H9 (cell line): ENCODE measurements around the gene TPPP. TPM values are rescaled to one million over a fixed set of nuclear protein-coding genes. Genes with fewer than 3 reads are reported as not detected.
A peak's percentile ranks its signal among the peaks of the same experiment; 100 is the strongest.
"Not testable (repeated sequence)": the region's sequence is repeated elsewhere in the genome, so short reads cannot be mapped to it uniquely, and the experiment has no call there.

Experiments used
- DNase-seq: peaks from one replicate; pipeline ENCODE4 v3.0.0-alpha.2; 2017
- H2AFZ ChIP-seq: one replicate; pipeline ENCODE4 v1.6.1; 2013; ENCODE audit warnings: mild to moderate bottlenecking, low read length, control low read depth, moderate library complexity
- H2AK5ac ChIP-seq: 2 replicates; pipeline ENCODE4 v1.6.1; 2013; ENCODE audit warnings: low read length, control low read depth, mixed read lengths; ENCODE audit not compliant: insufficient read length
- H2BK120ac ChIP-seq: one replicate; pipeline ENCODE4 v1.6.1; 2013; ENCODE audit warnings: low read depth, mild to moderate bottlenecking, low read length, control low read depth, inconsistent platforms; ENCODE audit not compliant: poor library complexity, severe bottlenecking
- H2BK12ac ChIP-seq: 2 replicates; pipeline ENCODE4 v1.6.1; 2013; ENCODE audit warnings: low read length, control low read depth, mixed read lengths, low read depth; ENCODE audit not compliant: insufficient read length
- H2BK15ac ChIP-seq: 2 replicates; pipeline ENCODE4 v1.6.1; 2013; ENCODE audit warnings: low read depth, low read length, control low read depth
- H2BK20ac ChIP-seq: one replicate; pipeline ENCODE4 v1.6.1; 2013; ENCODE audit warnings: low read depth, mild to moderate bottlenecking, low read length, control low read depth, inconsistent platforms; ENCODE audit not compliant: poor library complexity, severe bottlenecking
- H2BK5ac ChIP-seq: 2 replicates; pipeline ENCODE4 v1.6.1; 2013; ENCODE audit warnings: low read length, control low read depth, mixed read lengths; ENCODE audit not compliant: insufficient read length
- H3K14ac ChIP-seq: 2 replicates; pipeline ENCODE4 v1.6.1; 2013; ENCODE audit warnings: low read length, control low read depth; ENCODE audit not compliant: insufficient read depth
- H3K18ac ChIP-seq: 2 replicates; pipeline ENCODE4 v1.6.1; 2013; ENCODE audit warnings: low read depth, mild to moderate bottlenecking, mixed read lengths, low read length, control low read depth; ENCODE audit not compliant: insufficient read length
- H3K23ac ChIP-seq: 2 replicates; pipeline ENCODE4 v1.6.1; 2013; ENCODE audit warnings: low read length, control low read depth, mixed read lengths, low read depth; ENCODE audit not compliant: insufficient read length
- H3K23me2 ChIP-seq: 2 replicates; pipeline ENCODE4 v1.6.1; 2013; ENCODE audit warnings: low read depth, mild to moderate bottlenecking, mixed read lengths, low read length, control low read depth; ENCODE audit not compliant: insufficient read length, poor library complexity, severe bottlenecking
- H3K27ac ChIP-seq: 2 replicates; pipeline ENCODE4 v1.5.1; 2013; ENCODE audit warnings: low read length, control low read depth, mixed read lengths, low read depth; ENCODE audit not compliant: insufficient read length
- H3K27me3 ChIP-seq: 2 replicates; pipeline ENCODE4 v1.6.1; 2013; ENCODE audit warnings: low read length, control low read depth, inconsistent platforms; ENCODE audit not compliant: insufficient read depth
- H3K4ac ChIP-seq: 2 replicates; pipeline ENCODE4 v1.6.1; 2013; ENCODE audit warnings: low read depth, mild to moderate bottlenecking, control low read depth, inconsistent platforms, low read length, moderate library complexity
- H3K4me1 ChIP-seq: 2 replicates; pipeline ENCODE4 v1.6.1; 2013; ENCODE audit warnings: low read length, control low read depth, inconsistent platforms; ENCODE audit not compliant: insufficient read depth
- H3K4me2 ChIP-seq: 2 replicates; pipeline ENCODE4 v1.6.1; 2013; ENCODE audit warnings: low read length, control low read depth, mixed read lengths; ENCODE audit not compliant: insufficient read length, insufficient read depth
- H3K56ac ChIP-seq: 2 replicates; pipeline ENCODE4 v1.6.1; 2013; ENCODE audit warnings: low read depth, mild to moderate bottlenecking, mixed read lengths, low read length, control low read depth; ENCODE audit not compliant: insufficient read length
- H3K79me1 ChIP-seq: 2 replicates; pipeline ENCODE4 v1.6.1; 2013; ENCODE audit warnings: low read depth, mild to moderate bottlenecking, moderate library complexity, low read length, control low read depth, inconsistent platforms; ENCODE audit not compliant: insufficient read depth, poor library complexity, severe bottlenecking
- H3K79me2 ChIP-seq: 2 replicates; pipeline ENCODE4 v1.6.1; 2013; ENCODE audit warnings: low read length, control low read depth, inconsistent platforms; ENCODE audit not compliant: insufficient read depth
- H3K9ac ChIP-seq: 2 replicates; pipeline ENCODE4 v1.6.1; 2013; ENCODE audit warnings: low read length, control low read depth, mixed read lengths; ENCODE audit not compliant: insufficient read length; ENCODE audit errors: extremely low read depth
- H3K9me3 ChIP-seq: one replicate; pipeline ENCODE4 v1.6.1; 2013; ENCODE audit warnings: low read depth, low read length, inconsistent platforms; ENCODE audit not compliant: control insufficient read depth
- H3T11ph ChIP-seq: one replicate; pipeline ENCODE4 v1.6.1; 2013; ENCODE audit warnings: mild to moderate bottlenecking, low read length, control low read depth, inconsistent platforms
- H4K20me1 ChIP-seq: one replicate; pipeline ENCODE4 v1.6.1; 2013; ENCODE audit not compliant: control insufficient read depth, insufficient read length, insufficient read depth
- H4K5ac ChIP-seq: 2 replicates; pipeline ENCODE4 v1.6.1; 2013; ENCODE audit warnings: low read depth, mild to moderate bottlenecking, mixed read lengths, low read length, control low read depth; ENCODE audit not compliant: insufficient read length
- H4K8ac ChIP-seq: replicated peaks from 2 replicates; pipeline ENCODE4 v1.6.1; 2013; ENCODE audit warnings: low read length, control low read depth, mixed read lengths, low read depth; ENCODE audit not compliant: insufficient read length
- H4K91ac ChIP-seq: 2 replicates; pipeline ENCODE4 v1.6.1; 2013; ENCODE audit warnings: low read depth, mild to moderate bottlenecking, moderate library complexity, mixed read lengths, low read length, control low read depth; ENCODE audit not compliant: insufficient read length
- H3K27ac Mint-ChIP-seq, 3 experiments: 2 replicates in 2 of 3; 3 replicates in 1 of 3; pipeline ENCODE4 v1.8.0; 2020 to 2021; ENCODE audit warnings: mixed read lengths in 3 of 3, mild to moderate bottlenecking in 1 of 3, moderate library complexity in 1 of 3
- H3K27me3 Mint-ChIP-seq: 2 replicates; pipeline ENCODE4 v1.8.0; 2021; ENCODE audit warnings: low read depth, mild to moderate bottlenecking, moderate library complexity, mixed read lengths
- H3K36me3 Mint-ChIP-seq, 3 experiments: 2 replicates in 2 of 3; 3 replicates in 1 of 3; pipeline ENCODE4 v1.8.0; 2020 to 2021; ENCODE audit warnings: low read depth in 3 of 3, mixed read lengths in 3 of 3; ENCODE audit not compliant: insufficient read depth in 1 of 3
- H3K4me1 Mint-ChIP-seq, 2 experiments: 2 replicates each; pipeline ENCODE4 v1.8.0; 2020; ENCODE audit warnings: mixed read lengths in 2 of 2
- H3K4me3 Mint-ChIP-seq, 2 experiments: 2 replicates in 1 of 2; 3 replicates in 1 of 2; pipeline ENCODE4 v1.8.0; 2020 to 2021; ENCODE audit warnings: mild to moderate bottlenecking in 2 of 2, mixed read lengths in 2 of 2, moderate library complexity in 1 of 2
- H3K9me3 Mint-ChIP-seq, 2 experiments: 2 replicates in 1 of 2; 3 replicates in 1 of 2; pipeline ENCODE4 v1.8.0; 2020; ENCODE audit warnings: mild to moderate bottlenecking in 2 of 2, mixed read lengths in 2 of 2, moderate library complexity in 1 of 2
- WGBS: extraction: QIAGEN DNeasy Blood & Tissue Kit; methylation state at CpG from one replicate; pipeline ENCODE4 v1.1.7; 2013; ENCODE audit warnings: missing lambda C conversion rate, low lambda C conversion rate, mixed read lengths; ENCODE audit not compliant: insufficient read length; ENCODE audit errors: extremely low coverage; 5-methylcytosine and 5-hydroxymethylcytosine counted together
- total RNA-seq: library from RNA; stranded (reverse); gene quantifications from 2 replicates; pipeline ENCODE4 v1.2.1, GENCODE V29; 2021

Gene TPPP
- total RNA-seq, 1 experiment from 2014 or later: 0.44 TPM

DNA sequence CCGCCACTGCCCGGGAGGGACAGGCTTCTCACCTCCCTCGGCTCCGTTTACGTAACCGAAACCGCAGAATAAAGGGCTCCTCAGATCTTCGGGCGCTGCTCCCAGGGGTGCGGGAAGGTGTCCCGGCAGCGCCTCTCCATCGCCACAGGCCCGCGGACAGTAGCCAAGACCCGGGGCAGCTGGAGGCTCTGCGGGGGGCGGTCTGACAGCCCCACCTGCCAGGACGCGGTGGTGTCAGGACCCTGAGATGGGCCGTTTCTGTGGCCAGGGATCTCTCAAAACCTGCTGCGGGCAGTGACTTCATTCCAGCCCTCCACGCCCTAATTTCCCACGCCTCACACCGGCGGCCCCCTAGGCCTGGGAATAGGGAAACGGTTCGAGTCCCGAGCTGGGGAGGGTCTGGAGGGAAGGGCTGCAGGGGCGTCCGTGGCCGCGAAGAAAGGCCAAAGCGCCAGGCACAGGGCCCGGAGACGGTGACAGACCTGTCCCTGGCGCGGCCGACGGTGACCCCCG, 567 bp downstream of the TPPP start:
- not testable (repeated sequence) for H3K9me3 Mint-ChIP-seq, H3K18ac ChIP-seq, H3K56ac ChIP-seq, H2BK120ac ChIP-seq, H3K23me2 ChIP-seq, H2BK15ac ChIP-seq, H4K5ac ChIP-seq, H3K9ac ChIP-seq, H3K79me2 ChIP-seq, H3K4me1 Mint-ChIP-seq, H3K27ac Mint-ChIP-seq, H3K9me3 ChIP-seq, H3K79me1 ChIP-seq, H2BK12ac ChIP-seq, H4K91ac ChIP-seq, H4K20me1 ChIP-seq, H2AFZ ChIP-seq, H2AK5ac ChIP-seq, H3T11ph ChIP-seq, H3K14ac ChIP-seq, H3K23ac ChIP-seq, H2BK5ac ChIP-seq, H3K4ac ChIP-seq, H3K27me3 ChIP-seq, H3K27ac ChIP-seq, H3K4me1 ChIP-seq, H4K8ac ChIP-seq, H3K36me3 Mint-ChIP-seq, H2BK20ac ChIP-seq
- Mint-ChIP-seq H3K4me3 (peak overlapping the region; percentile 5 to 66; a peak in 2 of 5 replicates), H3K27me3 (peaks cover 18% of the 10 kb centered on the region)
- DNase-seq: peak; percentile 28
- H3K4me2 ChIP-seq: peak overlapping the region; percentile 21
- WGBS: no CpG with 5 or more reads among the region's 41 CpGs
